A204.1 (cell line): Measurements from ENCODE around the gene SEPTIN11.

ENCODE experiments used
- FAIRE-seq: peaks from 2 replicates; lab custom pipeline; 2012; peaks lifted over from hg19 to GRCh38; lab: Jason Lieb, UNC

The SEPTIN11 gene

GRCh38 chr4:76949276-76950051 is at the start of gene SEPTIN11:
Gene SEPTIN11, plus strand, starts transcription at chr4:76949752. Its CDS starts 152 bp downstream, at chr4:76949904.
- no peak for FAIRE-seq

GRCh38 chr4:76902233-76902890 is 47.2 kb upstream of the SEPTIN11 start:
- no peak for FAIRE-seq

- FAIRE-seq = no peak
Observed at GRCh38 chr4:76904646-76905190, 44.8 kb upstream of the SEPTIN11 start.

- no peak for FAIRE-seq
Observed at GRCh38 chr4:76905521-76905920, 44.0 kb upstream of the SEPTIN11 start.

- FAIRE-seq = no peak
Observed at GRCh38 chr4:76909711-76910110, 39.8 kb upstream of the SEPTIN11 start.

- FAIRE-seq = no peak
Observed at GRCh38 chr4:76920715-76921114, 28.8 kb upstream of the SEPTIN11 start.

- no peak for FAIRE-seq
Observed at GRCh38 chr4:76923619-76924357, 25.8 kb upstream of the SEPTIN11 start.

GRCh38 chr4:76926841-76927240 is 22.7 kb upstream of the SEPTIN11 start:
- FAIRE-seq = no peak

GRCh38 chr4:76930685-76931084 is 18.9 kb upstream of the SEPTIN11 start:
- no peak for FAIRE-seq

- FAIRE-seq = no peak
Observed at GRCh38 chr4:76931087-76931486, 18.5 kb upstream of the SEPTIN11 start.

- FAIRE-seq = no peak
Observed at GRCh38 chr4:76931576-76932276, 17.8 kb upstream of the SEPTIN11 start.

GRCh38 chr4:76939184-76939583 is 10.4 kb upstream of the SEPTIN11 start:
- no peak for FAIRE-seq

- FAIRE-seq = no peak
Observed at GRCh38 chr4:76943129-76943620, 6.4 kb upstream of the SEPTIN11 start.

- no peak for FAIRE-seq
Observed at GRCh38 chr4:76943790-76944189, 5.8 kb upstream of the SEPTIN11 start.

- no peak for FAIRE-seq
Observed at GRCh38 chr4:76947369-76947768, 2.2 kb upstream of the SEPTIN11 start.

GRCh38 chr4:76948443-76949275 is 893 bp upstream of the SEPTIN11 start:
- FAIRE-seq = no peak

- FAIRE-seq = no peak
Observed at GRCh38 chr4:76950052-76950955, 752 bp downstream of the SEPTIN11 start.

- no peak for FAIRE-seq
Observed at GRCh38 chr4:76950956-76951671, 1.6 kb downstream of the SEPTIN11 start.

GRCh38 chr4:76951672-76952010 is 2.1 kb downstream of the SEPTIN11 start:
- FAIRE-seq = no peak
